ENCODE data around the gene CTAG2.

DNA sequence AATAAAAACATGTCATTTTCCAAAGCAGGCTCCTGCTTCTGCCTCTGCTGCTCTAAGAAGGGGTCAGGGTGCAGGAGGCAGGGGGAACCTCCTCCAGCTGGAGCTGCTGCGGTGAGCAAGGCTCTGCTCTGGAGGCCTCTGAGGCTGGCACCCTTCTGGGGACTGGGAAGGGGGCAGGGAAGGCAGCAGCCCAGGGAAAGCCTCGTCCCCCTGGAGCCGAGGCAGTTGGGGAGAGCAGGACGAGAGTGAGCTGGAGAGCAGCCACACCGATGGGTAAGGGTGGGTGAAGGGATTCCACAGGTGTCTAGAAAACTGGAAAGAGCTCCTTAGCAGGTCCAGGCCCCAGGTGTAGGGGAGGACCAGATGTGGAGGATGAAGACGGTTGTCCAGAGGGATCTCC, 2.0 kb upstream of the CTAG2 start:
- TF ChIP-seq POLR2A (IDR thresholded peaks at IDR 0.05; ENCODE audit: low read depth) (no peak), POLR2AphosphoS5 (IDR thresholded peaks at IDR 0.05) (no peak), EP300 (IDR thresholded peaks at IDR 0.05) (no peak)
- TF ChIP-seq, protein P1, sequence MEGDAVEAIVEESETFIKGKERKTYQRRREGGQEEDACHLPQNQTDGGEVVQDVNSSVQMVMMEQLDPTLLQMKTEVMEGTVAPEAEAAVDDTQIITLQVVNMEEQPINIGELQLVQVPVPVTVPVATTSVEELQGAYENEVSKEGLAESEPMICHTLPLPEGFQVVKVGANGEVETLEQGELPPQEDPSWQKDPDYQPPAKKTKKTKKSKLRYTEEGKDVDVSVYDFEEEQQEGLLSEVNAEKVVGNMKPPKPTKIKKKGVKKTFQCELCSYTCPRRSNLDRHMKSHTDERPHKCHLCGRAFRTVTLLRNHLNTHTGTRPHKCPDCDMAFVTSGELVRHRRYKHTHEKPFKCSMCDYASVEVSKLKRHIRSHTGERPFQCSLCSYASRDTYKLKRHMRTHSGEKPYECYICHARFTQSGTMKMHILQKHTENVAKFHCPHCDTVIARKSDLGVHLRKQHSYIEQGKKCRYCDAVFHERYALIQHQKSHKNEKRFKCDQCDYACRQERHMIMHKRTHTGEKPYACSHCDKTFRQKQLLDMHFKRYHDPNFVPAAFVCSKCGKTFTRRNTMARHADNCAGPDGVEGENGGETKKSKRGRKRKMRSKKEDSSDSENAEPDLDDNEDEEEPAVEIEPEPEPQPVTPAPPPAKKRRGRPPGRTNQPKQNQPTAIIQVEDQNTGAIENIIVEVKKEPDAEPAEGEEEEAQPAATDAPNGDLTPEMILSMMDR (IDR thresholded peaks at IDR 0.05): no peak

Data from esophagus muscularis mucosa (tissue), 4 donors.